Measurements from ENCODE around the gene IFT25. TPM values are rescaled to one million over a fixed set of nuclear protein-coding genes. Genes with fewer than 3 reads are reported as not detected.
A peak's percentile ranks its signal among the peaks of the same experiment; 100 is the strongest.

IFT25 gene
- total and polyA plus RNA-seq, 12 donors = 7.8 to 16.0 (median 10.7) TPM

- Histone ChIP-seq H3K27ac (no peak overlapping the region), H3K4me1 (peaks cover 0 to 9% (median 0%) of the 10 kb centered on the region in 9 donors), H3K36me3 (peaks cover 0 to 99% (median 45%) of the 10 kb centered on the region in 9 donors), H3K4me3 (no peak overlapping the region), H3K27me3 (no peaks in the 10 kb centered on the region), H3K9me3 (no peaks in the 10 kb centered on the region)
- intact Hi-C loops (cut with DNase I) = loop anchor here in 2 of 10 donors (5.0 kb wide), 1 partner anchor 101 kb away; no protein-coding TSS in a partner anchor
- no peak for DNase-seq
- 84 to 91% methylated on average over 4 of the region's 4 CpGs for WGBS, 2 donors
- no peak for ATAC-seq
- TF ChIP-seq CTCF (IDR thresholded peaks at IDR 0.05) = no peak
Observed at GRCh38 chr1:53963460-53963859, 18.0 kb upstream of the IFT25 start.

- ATAC-seq = no peak
- peaks cover 0 to 11% (median 2%) of the 10 kb centered on the region in 9 donors for H3K4me1 ChIP-seq
- no peak for TF ChIP-seq CTCF (IDR thresholded peaks at IDR 0.05)
- 93 to 94% methylated on average over 4 of the region's 4 CpGs for WGBS, 2 donors
- no peaks in the 10 kb centered on the region for H3K9me3 ChIP-seq
- intact Hi-C loops (cut with DNase I) = loop anchor here in 2 of 10 donors (5.0 kb wide), 1 partner anchor 100 kb away; no protein-coding TSS in a partner anchor
- no peaks in the 10 kb centered on the region for H3K27me3 ChIP-seq
- H3K4me3 ChIP-seq = no peak overlapping the region
- H3K27ac ChIP-seq = no peak overlapping the region
- peaks cover 0 to 97% (median 45%) of the 10 kb centered on the region in 9 donors for H3K36me3 ChIP-seq
- DNase-seq = no peak
Observed at GRCh38 chr1:53962395-53962794, 16.9 kb upstream of the IFT25 start.

DNA sequence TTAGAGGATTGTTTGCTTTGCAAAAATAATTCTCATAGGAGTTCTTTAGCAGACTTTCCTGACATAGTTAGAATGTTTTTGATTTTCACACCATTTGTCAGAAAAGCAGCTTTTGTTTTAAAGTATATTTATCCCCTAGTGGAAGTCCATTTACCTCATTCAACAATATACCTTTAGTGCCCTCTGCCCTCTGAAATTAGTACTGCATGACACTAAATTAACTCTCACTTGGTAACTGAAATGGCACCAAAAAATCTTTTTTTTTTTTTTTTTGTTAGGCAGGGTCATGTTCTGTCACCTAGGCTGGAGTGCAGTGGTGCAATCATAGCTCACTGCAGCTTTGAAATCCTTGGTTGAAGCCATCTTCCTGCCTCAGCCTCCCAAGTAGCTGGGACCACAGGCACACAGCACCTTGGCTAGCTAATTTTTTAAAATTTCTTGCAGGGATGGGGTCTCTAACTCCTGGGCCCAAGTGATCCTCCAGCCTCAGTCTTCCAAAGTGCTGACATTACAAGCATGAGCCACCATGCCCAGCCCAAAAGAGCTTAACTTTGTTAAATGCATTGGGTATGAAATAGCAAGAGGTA is 14.3 kb upstream of the IFT25 start:
- Histone ChIP-seq H3K27me3 (no peaks in the 10 kb centered on the region), H3K36me3 (peaks cover 0 to 94% (median 36%) of the 10 kb centered on the region in 9 donors), H3K4me3 (no peak overlapping the region), H3K9me3 (no peaks in the 10 kb centered on the region), H3K4me1 (peaks cover 0 to 18% (median 10%) of the 10 kb centered on the region in 9 donors), H3K27ac (no peak overlapping the region)
- DNase-seq (no peak), ATAC-seq (no peak)
- peak; percentile 6 to 66 (median 56) for TF ChIP-seq CTCF (IDR thresholded peaks at IDR 0.05)
- intact Hi-C loops (cut with DNase I) = loop anchor here in 4 of 10 donors (2.0 to 5.0 kb wide), 3 partner anchors 82 to 99 kb away; no protein-coding TSS in a partner anchor

DNA sequence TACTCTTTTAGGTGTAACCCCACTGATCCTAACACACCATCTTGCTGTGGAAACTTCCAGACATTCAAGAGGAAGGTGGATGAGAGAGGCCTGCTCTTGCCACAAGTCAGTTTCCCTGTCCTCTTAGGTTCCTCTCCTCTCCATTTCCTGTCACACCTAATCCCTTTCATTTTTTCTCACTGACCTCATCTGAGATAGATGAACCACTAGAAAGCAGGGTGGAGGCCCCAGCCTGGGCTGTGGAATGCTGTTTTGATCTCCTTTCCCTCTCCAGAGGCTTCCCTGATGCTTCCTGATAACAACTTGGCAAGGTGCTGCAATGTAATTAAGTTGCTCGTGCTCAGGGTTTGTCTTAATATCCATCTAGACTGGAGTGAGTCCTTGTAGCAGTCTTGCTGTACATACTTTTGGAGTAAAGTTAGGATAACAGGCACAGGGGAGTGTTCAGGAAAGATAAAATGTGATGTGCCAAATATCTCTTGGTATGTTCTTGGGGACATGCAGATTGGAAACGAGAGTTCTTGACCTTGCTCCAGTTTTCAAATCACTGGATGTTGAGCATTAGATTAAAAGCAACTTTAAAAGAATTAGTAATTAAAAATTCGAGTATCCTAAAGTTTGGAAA is 11.8 kb upstream of the IFT25 start:
- peaks cover 0 to 27% (median 10%) of the 10 kb centered on the region in 9 donors for H3K4me1 ChIP-seq
- H3K27ac ChIP-seq = peak overlapping the region in 2 of 10 donors; percentile 19 to 43
- DNase-seq (no peak), ATAC-seq (peak in 1 of 8 donors; percentile 17)
- whole genome bisulfite sequencing, 2 donors = 34 to 46% methylated on average over 3 of the region's 3 CpGs
- H3K9me3 ChIP-seq = no peaks in the 10 kb centered on the region
- intact Hi-C loops (cut with DNase I) = loop anchor here in 1 of 10 donors (5.0 kb wide), 1 partner anchor 80 kb away; no protein-coding TSS in a partner anchor
- no peak for TF ChIP-seq CTCF (IDR thresholded peaks at IDR 0.05)
- H3K36me3 ChIP-seq = peaks cover 0 to 94% (median 34%) of the 10 kb centered on the region in 9 donors
- H3K27me3 ChIP-seq = no peaks in the 10 kb centered on the region
- H3K4me3 ChIP-seq = no peak overlapping the region

Data from heart right ventricle (tissue), 16 donors.